ENCODE measurements around the gene TRPV4.

Gene TRPV4

GRCh38 chr12:109810954-109811623, 22.1 kb downstream of the TRPV4 start:
- Mint-ChIP-seq H3K4me3 (no peak overlapping the region), H3K27me3 (no peaks in the 10 kb centered on the region), H3K4me1 (no peaks in the 10 kb centered on the region), H3K27ac (no peak overlapping the region), H3K36me3 (no peaks in the 10 kb centered on the region), H3K9me3 (no peaks in the 10 kb centered on the region)
- no peak for ATAC-seq

GRCh38 chr12:109808876-109809646, 24.1 kb downstream of the TRPV4 start:
- Mint-ChIP-seq H3K27me3 (no peaks in the 10 kb centered on the region), H3K36me3 (no peaks in the 10 kb centered on the region), H3K4me3 (no peak overlapping the region), H3K27ac (no peak overlapping the region), H3K4me1 (peaks cover 7% of the 10 kb centered on the region), H3K9me3 (no peaks in the 10 kb centered on the region)
- no peak for ATAC-seq

- no peaks in the 10 kb centered on the region for H3K27me3 Mint-ChIP-seq
- H3K4me1 Mint-ChIP-seq: peaks cover 7% of the 10 kb centered on the region
Observed at GRCh38 chr12:109807954-109808643, 25.1 kb downstream of the TRPV4 start.

GRCh38 chr12:109804820-109805761, 28.1 kb downstream of the TRPV4 start:
- Mint-ChIP-seq H3K27ac (no peak overlapping the region), H3K36me3 (no peaks in the 10 kb centered on the region), H3K4me3 (no peak overlapping the region), H3K4me1 (peaks cover 7% of the 10 kb centered on the region), H3K27me3 (no peaks in the 10 kb centered on the region), H3K9me3 (no peaks in the 10 kb centered on the region)
- ATAC-seq: peak; percentile 69

More at GRCh38 chr12:109807954-109808643, 25.1 kb downstream of the TRPV4 start:
- Mint-ChIP-seq H3K9me3 (no peaks in the 10 kb centered on the region), H3K36me3 (no peaks in the 10 kb centered on the region), H3K4me3 (no peak overlapping the region), H3K27ac (no peak overlapping the region)
- no peak for ATAC-seq

GRCh38 chr12:109803678-109804077, 29.5 kb downstream of the TRPV4 start:
- no peaks in the 10 kb centered on the region for H3K9me3 Mint-ChIP-seq
- no peaks in the 10 kb centered on the region for H3K36me3 Mint-ChIP-seq
- H3K4me1 Mint-ChIP-seq: peaks cover 7% of the 10 kb centered on the region

GRCh38 chr12:109802828-109803227, 30.4 kb downstream of the TRPV4 start:
- H3K4me3 Mint-ChIP-seq: no peak overlapping the region
- no peak for ATAC-seq
- no peaks in the 10 kb centered on the region for H3K36me3 Mint-ChIP-seq
- peaks cover 13% of the 10 kb centered on the region for H3K4me1 Mint-ChIP-seq
- no peaks in the 10 kb centered on the region for H3K9me3 Mint-ChIP-seq
- H3K27ac Mint-ChIP-seq: no peak overlapping the region
- peaks cover 8% of the 10 kb centered on the region for H3K27me3 Mint-ChIP-seq

More at GRCh38 chr12:109803678-109804077, 29.5 kb downstream of the TRPV4 start:
- no peak for ATAC-seq
- Mint-ChIP-seq H3K27ac (no peak overlapping the region), H3K27me3 (peaks cover under 1% of the 10 kb centered on the region), H3K4me3 (no peak overlapping the region)

- Mint-ChIP-seq H3K4me1 (peaks cover 12% of the 10 kb centered on the region), H3K36me3 (no peaks in the 10 kb centered on the region), H3K9me3 (no peaks in the 10 kb centered on the region), H3K27me3 (peaks cover 17% of the 10 kb centered on the region), H3K27ac (no peak overlapping the region), H3K4me3 (no peak overlapping the region)
- no peak for ATAC-seq
Observed at GRCh38 chr12:109800536-109800935, 32.7 kb downstream of the TRPV4 start.

- Mint-ChIP-seq H3K4me3 (no peak overlapping the region), H3K27me3 (peaks cover 22% of the 10 kb centered on the region), H3K4me1 (peaks cover 6% of the 10 kb centered on the region), H3K9me3 (no peaks in the 10 kb centered on the region), H3K36me3 (no peaks in the 10 kb centered on the region), H3K27ac (no peak overlapping the region)
- ATAC-seq: no peak
Observed at GRCh38 chr12:109798691-109799090, 34.5 kb downstream of the TRPV4 start.

GRCh38 chr12:109797905-109798669, 35.1 kb downstream of the TRPV4 start:
- Mint-ChIP-seq H3K4me1 (peaks cover 6% of the 10 kb centered on the region), H3K9me3 (no peaks in the 10 kb centered on the region), H3K27me3 (peaks cover 28% of the 10 kb centered on the region), H3K4me3 (no peak overlapping the region), H3K36me3 (no peaks in the 10 kb centered on the region), H3K27ac (no peak overlapping the region)
- ATAC-seq: no peak

GRCh38 chr12:109796057-109796456, 37.1 kb downstream of the TRPV4 start:
- H3K27ac Mint-ChIP-seq: no peak overlapping the region
- peaks cover 41% of the 10 kb centered on the region for H3K27me3 Mint-ChIP-seq
- H3K4me1 Mint-ChIP-seq: peaks cover 6% of the 10 kb centered on the region
- no peak overlapping the region for H3K4me3 Mint-ChIP-seq
- ATAC-seq: no peak
- H3K9me3 Mint-ChIP-seq: no peaks in the 10 kb centered on the region
- H3K36me3 Mint-ChIP-seq: no peaks in the 10 kb centered on the region

- ATAC-seq: no peak
- Mint-ChIP-seq H3K27ac (no peak overlapping the region), H3K4me3 (no peak overlapping the region), H3K4me1 (peaks cover 6% of the 10 kb centered on the region), H3K36me3 (no peaks in the 10 kb centered on the region), H3K27me3 (peaks cover 41% of the 10 kb centered on the region), H3K9me3 (no peaks in the 10 kb centered on the region)
Observed at GRCh38 chr12:109795023-109795422, 38.2 kb downstream of the TRPV4 start.

- Mint-ChIP-seq H3K4me1 (peaks cover 6% of the 10 kb centered on the region), H3K9me3 (no peaks in the 10 kb centered on the region), H3K4me3 (no peak overlapping the region), H3K36me3 (no peaks in the 10 kb centered on the region), H3K27ac (no peak overlapping the region), H3K27me3 (peaks cover 41% of the 10 kb centered on the region)
- no peak for ATAC-seq
Observed at GRCh38 chr12:109793826-109794501, 39.2 kb downstream of the TRPV4 start.

- peaks cover 5% of the 10 kb centered on the region for H3K4me1 Mint-ChIP-seq
- no peak overlapping the region for H3K27ac Mint-ChIP-seq
- no peaks in the 10 kb centered on the region for H3K36me3 Mint-ChIP-seq
- no peak for ATAC-seq
- H3K27me3 Mint-ChIP-seq: peaks cover 42% of the 10 kb centered on the region
- no peaks in the 10 kb centered on the region for H3K9me3 Mint-ChIP-seq
- H3K4me3 Mint-ChIP-seq: no peak overlapping the region
Observed at GRCh38 chr12:109793411-109793810, 39.8 kb downstream of the TRPV4 start.

GRCh38 chr12:109792992-109793391, 40.2 kb downstream of the TRPV4 start:
- Mint-ChIP-seq H3K4me1 (peaks cover 1% of the 10 kb centered on the region), H3K4me3 (no peak overlapping the region), H3K27me3 (peaks cover 42% of the 10 kb centered on the region), H3K9me3 (no peaks in the 10 kb centered on the region), H3K27ac (no peak overlapping the region), H3K36me3 (no peaks in the 10 kb centered on the region)
- no peak for ATAC-seq

Data from stimulated activated memory B cell treated with anti-CD40 and anti-IgM and Interleukin-4, amounts not matched to agents 10 μg/mL and 1 μg/mL and 100 μg/mL, for 72 hours (primary cell).